Endothelial cell (in vitro differentiated cells): ENCODE results near the gene PIEZO1. TPM values are rescaled to one million over a fixed set of nuclear protein-coding genes. Genes with fewer than 3 reads are reported as not detected.

ENCODE experiments used
- DNase-seq: peaks from one replicate; pipeline ENCODE4 v3.0.0; 2021; ENCODE audit warnings: low spot score
- H3K27ac Mint-ChIP-seq: one replicate; pipeline ENCODE4 v1.8.0; 2021; ENCODE audit warnings: mixed read lengths, inconsistent platforms; ENCODE audit not compliant: unreplicated experiment
- H3K27me3 Mint-ChIP-seq: one replicate; pipeline ENCODE4 v1.8.0; 2021; ENCODE audit warnings: mild to moderate bottlenecking, moderate library complexity, mixed read lengths, inconsistent platforms; ENCODE audit not compliant: unreplicated experiment
- H3K36me3 Mint-ChIP-seq: one replicate; pipeline ENCODE4 v1.8.0; 2021; ENCODE audit warnings: mild to moderate bottlenecking, low read depth, mixed read lengths, inconsistent platforms; ENCODE audit not compliant: unreplicated experiment
- H3K4me1 Mint-ChIP-seq: one replicate; pipeline ENCODE4 v1.8.0; 2021; ENCODE audit warnings: mild to moderate bottlenecking, mixed read lengths, inconsistent platforms; ENCODE audit not compliant: unreplicated experiment
- H3K4me3 Mint-ChIP-seq: one replicate; pipeline ENCODE4 v1.8.0; 2021; ENCODE audit warnings: mild to moderate bottlenecking, mixed read lengths, inconsistent platforms; ENCODE audit not compliant: unreplicated experiment
- H3K9me3 Mint-ChIP-seq: one replicate; pipeline ENCODE4 v1.8.0; 2021; ENCODE audit warnings: mixed read lengths, inconsistent platforms; ENCODE audit not compliant: unreplicated experiment
- total RNA-seq: library from RNA; stranded (reverse); fragmentation: NEBNext Ultra II Directional; extraction: Animal tissue kit (Norgen Biotek cat#: 25700); gene quantifications from one replicate; pipeline ENCODE4 v1.2.1, GENCODE V29; 2021; ENCODE audit not compliant: unreplicated experiment
- TF ChIP-seq, protein P1 (sequence below): fragments of 200-600 bp; sonication (generic); IDR thresholded peaks from one replicate; pipeline ENCODE4 v1.5.0; 2021; ENCODE audit warnings: antibody characterized with exemption; ENCODE audit not compliant: unreplicated experiment

Gene PIEZO1
- total RNA-seq, 1 donor from 2014 or later = 428 TPM

DNA sequence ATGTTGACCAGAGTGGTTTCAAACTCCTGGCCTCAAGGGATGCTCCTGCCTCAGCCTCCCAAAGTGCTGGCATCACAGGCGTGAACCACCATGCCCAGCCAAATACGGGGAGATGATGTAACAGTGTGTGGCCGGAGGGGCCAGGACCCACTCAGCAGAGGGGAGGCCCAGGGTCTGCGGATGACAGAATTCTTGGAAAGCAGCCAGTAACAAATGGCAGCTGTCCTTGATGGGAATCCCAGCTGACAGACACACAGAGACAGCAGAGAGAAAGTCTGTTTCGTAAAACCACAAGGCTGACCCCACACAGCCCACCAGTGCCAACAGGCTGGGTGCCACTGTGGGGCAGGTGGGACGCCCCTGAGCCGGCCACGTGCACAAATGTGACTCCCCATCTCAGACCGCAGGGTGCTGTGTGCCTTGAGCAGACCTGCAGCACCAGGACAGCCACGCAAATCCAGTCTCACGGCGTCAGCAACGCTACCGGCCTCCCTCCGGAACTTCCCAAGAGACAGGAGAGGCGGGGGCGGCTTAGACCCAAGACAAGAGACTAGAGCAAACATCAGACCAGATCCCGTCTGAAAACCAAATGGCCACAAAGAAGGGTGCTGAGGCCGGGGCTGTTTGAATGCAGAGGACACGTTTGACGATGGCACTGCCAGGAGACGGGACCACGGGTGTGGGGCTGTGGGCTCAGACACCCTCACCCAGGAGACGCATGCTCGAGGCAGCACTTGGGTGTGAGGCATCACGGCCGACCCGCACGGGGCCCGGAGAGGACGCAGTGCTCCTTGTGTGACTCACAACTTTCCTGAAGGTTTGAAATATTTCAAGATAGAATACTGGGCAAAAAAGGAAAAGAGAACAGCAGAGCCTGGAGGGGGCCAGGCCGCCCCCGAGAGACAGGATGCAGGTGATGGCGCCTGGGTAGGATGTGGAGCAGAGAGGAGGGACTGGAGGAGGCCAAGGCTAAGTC, 54.1 kb downstream of the PIEZO1 start:
- Mint-ChIP-seq H3K4me3 (peak overlapping the region; percentile 37), H3K27ac (no peak overlapping the region), H3K27me3 (peaks cover 11% of the 10 kb centered on the region), H3K4me1 (no peaks in the 10 kb centered on the region), H3K36me3 (peaks cover 10% of the 10 kb centered on the region), H3K9me3 (no peaks in the 10 kb centered on the region)
- no peak for DNase-seq
- TF ChIP-seq, protein P1, sequence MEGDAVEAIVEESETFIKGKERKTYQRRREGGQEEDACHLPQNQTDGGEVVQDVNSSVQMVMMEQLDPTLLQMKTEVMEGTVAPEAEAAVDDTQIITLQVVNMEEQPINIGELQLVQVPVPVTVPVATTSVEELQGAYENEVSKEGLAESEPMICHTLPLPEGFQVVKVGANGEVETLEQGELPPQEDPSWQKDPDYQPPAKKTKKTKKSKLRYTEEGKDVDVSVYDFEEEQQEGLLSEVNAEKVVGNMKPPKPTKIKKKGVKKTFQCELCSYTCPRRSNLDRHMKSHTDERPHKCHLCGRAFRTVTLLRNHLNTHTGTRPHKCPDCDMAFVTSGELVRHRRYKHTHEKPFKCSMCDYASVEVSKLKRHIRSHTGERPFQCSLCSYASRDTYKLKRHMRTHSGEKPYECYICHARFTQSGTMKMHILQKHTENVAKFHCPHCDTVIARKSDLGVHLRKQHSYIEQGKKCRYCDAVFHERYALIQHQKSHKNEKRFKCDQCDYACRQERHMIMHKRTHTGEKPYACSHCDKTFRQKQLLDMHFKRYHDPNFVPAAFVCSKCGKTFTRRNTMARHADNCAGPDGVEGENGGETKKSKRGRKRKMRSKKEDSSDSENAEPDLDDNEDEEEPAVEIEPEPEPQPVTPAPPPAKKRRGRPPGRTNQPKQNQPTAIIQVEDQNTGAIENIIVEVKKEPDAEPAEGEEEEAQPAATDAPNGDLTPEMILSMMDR = no peak

DNA sequence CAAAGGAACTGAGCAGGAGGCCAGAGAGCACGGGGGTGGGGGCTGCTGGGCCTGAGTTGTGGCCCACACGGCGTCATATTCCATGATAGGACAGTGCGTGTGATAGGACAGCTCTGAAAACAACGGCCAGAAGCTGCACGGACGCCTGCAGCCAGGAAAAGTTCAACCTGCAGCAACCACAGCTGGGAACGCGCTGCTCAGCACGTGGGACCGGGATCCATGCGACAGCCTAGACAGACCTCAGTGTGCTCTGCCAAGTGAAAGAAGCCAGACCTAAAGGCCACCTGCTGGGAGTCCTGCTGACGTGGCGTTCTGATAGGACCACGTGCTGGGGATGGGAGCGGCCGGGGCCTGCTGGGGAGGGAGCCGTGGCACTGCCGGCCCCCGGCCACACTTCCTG, 57.1 kb downstream of the PIEZO1 start:
- Mint-ChIP-seq H3K4me3 (no peak overlapping the region), H3K27me3 (peaks cover 16% of the 10 kb centered on the region), H3K27ac (no peak overlapping the region), H3K4me1 (no peaks in the 10 kb centered on the region), H3K9me3 (no peaks in the 10 kb centered on the region), H3K36me3 (peaks cover 10% of the 10 kb centered on the region)
- TF ChIP-seq, protein P1 = no peak
- DNase-seq = no peak

DNA sequence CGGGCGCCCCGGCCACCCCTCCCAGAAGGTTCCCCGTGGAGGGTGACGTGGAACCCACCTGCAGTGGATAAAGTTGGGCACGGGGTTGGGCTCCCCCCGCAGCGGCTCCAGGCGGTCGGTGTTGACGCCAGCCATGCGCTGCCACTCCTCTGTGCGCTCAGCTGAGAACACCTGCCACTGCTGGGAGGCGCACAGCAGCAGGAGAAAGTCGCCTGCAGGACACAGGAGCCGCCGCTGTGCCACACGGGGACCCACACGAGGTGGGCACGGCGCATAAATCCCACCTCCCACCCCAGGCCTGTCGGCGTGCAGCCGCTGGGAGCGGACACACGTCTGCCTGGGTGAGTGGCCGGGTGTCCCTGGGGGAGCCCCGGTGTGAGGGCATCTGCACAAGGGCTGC, 58.0 kb downstream of the PIEZO1 start:
- TF ChIP-seq, protein P1 = no peak
- peaks cover 16% of the 10 kb centered on the region for H3K27me3 Mint-ChIP-seq
- no peak overlapping the region for H3K27ac Mint-ChIP-seq
- H3K4me3 Mint-ChIP-seq = no peak overlapping the region
- H3K4me1 Mint-ChIP-seq = no peaks in the 10 kb centered on the region
- no peak for DNase-seq
- H3K9me3 Mint-ChIP-seq = no peaks in the 10 kb centered on the region
- peaks cover 10% of the 10 kb centered on the region for H3K36me3 Mint-ChIP-seq

DNA sequence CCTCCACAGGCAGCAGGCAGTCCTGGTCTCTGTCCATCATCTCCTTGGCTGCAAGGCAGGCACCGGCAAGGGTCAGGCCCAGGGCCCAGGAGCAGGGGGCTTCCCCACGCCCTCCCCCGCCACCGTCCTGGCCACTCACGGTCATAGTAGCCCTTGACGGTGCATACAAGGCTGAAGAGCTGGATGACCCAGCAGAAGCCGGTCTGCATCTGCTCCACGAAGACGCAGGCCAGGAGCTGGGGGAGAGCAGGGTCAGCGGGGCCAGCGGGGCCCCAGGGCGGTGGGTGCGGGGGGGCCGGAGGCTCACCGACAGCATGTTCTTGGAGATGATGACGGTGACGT, 58.6 kb downstream of the PIEZO1 start:
- TF ChIP-seq, protein P1 = no peak
- no peak for DNase-seq
- H3K36me3 Mint-ChIP-seq = peaks cover 10% of the 10 kb centered on the region
- H3K27me3 Mint-ChIP-seq = peaks cover 12% of the 10 kb centered on the region
- H3K4me1 Mint-ChIP-seq = no peaks in the 10 kb centered on the region
- H3K4me3 Mint-ChIP-seq = no peak overlapping the region
- H3K9me3 Mint-ChIP-seq = no peaks in the 10 kb centered on the region
- no peak overlapping the region for H3K27ac Mint-ChIP-seq

DNA sequence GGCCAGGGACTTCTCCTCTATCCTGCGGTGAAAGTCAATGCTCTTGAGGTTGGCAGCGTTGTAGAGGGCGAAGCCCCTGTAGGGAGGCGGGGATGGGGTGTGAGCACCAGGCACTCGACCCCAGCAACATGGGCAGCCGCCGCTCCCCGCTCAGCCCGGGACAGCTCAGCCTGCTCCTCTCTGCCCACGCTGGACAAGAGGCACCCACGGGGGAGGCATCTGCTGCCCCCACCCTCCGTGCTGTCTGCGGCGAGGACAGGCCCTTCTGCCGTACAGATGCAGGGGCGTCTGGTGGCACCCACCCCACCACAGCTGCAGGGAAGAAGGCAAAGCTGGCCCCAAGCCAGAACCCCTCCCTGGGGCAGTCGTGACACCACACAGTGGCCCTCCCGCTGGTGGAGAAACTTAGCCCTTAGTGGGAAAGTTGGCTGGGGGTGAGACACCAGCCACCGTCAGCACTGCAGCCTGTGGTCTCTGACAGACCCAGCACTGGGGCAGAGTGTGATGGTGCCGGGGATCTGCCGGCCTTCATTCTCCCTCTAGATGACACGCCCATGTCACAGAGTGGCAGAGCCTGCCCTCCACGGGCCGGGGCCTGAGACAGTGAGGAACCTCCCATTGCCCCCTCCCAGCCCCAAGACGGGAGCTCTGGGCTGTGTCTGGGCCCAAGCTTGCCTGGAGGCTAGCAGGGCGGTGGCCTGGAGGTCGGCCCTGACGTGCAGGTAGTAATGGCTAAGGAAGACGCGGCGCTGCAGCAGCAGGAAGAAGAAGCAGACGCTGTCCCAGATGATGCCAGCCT, 59.2 kb downstream of the PIEZO1 start:
- H3K9me3 Mint-ChIP-seq = no peaks in the 10 kb centered on the region
- no peak overlapping the region for H3K27ac Mint-ChIP-seq
- TF ChIP-seq, protein P1 = no peak
- no peak for DNase-seq
- H3K36me3 Mint-ChIP-seq = peaks cover 5% of the 10 kb centered on the region
- no peak overlapping the region for H3K4me3 Mint-ChIP-seq
- H3K27me3 Mint-ChIP-seq = peaks cover 12% of the 10 kb centered on the region
- H3K4me1 Mint-ChIP-seq = no peaks in the 10 kb centered on the region
